Mammary epithelial cell (primary cell): Measurements from ENCODE around the gene RRM1.

Experiments used
- EZH2 ChIP-seq: IDR thresholded peaks from 2 replicates; pipeline ENCODE4 v1.6.1; 2012; ENCODE audit warnings: low read length, inconsistent platforms, borderline replicate concordance
- TF ChIP-seq, protein P1 (sequence below), 2 donors: IDR thresholded peaks in 1 of 2; conservative IDR thresholded peaks in 1 of 2; 2 replicates each; pipeline ENCODE4 v1.5.1; 2011 to 2012; ENCODE audit warnings: inconsistent platforms in 2 of 2, low read length in 2 of 2, mild to moderate bottlenecking in 2 of 2, control low read depth in 1 of 2, low read depth in 1 of 2; ENCODE audit not compliant: insufficient read depth in 1 of 2; ENCODE audit errors: extremely low read depth in 1 of 2

DNA sequence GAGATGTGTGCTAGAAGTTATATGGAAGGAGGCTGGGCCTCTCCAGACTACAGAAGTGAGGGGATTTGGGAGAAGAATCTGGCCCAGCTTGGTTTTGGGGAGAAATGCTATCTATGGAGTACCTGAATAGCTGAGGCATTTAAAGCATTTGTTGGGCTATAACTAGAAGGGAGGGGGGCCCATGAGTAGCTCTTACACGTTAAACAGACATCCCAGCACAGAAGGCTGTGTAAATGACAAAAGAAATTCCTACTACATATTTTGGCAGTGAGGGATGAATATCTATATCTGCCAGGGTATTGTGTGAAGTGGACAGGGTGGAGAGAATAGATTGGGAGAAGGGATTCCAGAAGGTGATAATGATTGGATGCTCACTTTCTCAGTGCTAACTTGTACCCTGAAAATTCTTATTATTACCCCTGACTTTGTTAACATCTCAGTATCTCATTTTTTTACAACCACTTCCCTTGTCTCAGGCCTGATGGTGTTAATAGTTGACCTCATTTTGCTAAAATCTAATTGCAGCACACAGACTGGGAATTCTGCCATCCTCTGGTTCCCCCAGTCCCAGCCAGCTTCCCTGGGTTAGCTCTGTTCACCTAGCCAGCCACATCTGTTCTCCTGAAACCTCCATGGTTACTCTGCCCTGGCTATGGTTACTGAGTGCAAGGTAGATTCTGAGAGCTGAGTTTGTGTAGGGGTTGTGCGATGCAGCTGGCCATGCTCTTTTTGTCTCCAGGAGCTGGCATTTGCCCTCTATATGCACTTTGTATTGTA is 28.8 kb upstream of the RRM1 start:
- TF ChIP-seq, protein P1, sequence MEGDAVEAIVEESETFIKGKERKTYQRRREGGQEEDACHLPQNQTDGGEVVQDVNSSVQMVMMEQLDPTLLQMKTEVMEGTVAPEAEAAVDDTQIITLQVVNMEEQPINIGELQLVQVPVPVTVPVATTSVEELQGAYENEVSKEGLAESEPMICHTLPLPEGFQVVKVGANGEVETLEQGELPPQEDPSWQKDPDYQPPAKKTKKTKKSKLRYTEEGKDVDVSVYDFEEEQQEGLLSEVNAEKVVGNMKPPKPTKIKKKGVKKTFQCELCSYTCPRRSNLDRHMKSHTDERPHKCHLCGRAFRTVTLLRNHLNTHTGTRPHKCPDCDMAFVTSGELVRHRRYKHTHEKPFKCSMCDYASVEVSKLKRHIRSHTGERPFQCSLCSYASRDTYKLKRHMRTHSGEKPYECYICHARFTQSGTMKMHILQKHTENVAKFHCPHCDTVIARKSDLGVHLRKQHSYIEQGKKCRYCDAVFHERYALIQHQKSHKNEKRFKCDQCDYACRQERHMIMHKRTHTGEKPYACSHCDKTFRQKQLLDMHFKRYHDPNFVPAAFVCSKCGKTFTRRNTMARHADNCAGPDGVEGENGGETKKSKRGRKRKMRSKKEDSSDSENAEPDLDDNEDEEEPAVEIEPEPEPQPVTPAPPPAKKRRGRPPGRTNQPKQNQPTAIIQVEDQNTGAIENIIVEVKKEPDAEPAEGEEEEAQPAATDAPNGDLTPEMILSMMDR (conservative IDR thresholded peaks at IDR 0.05 in 1 of 2, IDR thresholded peaks at IDR 0.05 in 1 of 2; ENCODE audit: extremely low read depth in 1 of 2, insufficient read depth in 1 of 2, low read depth in 1 of 2, low read length in 2 of 2): no peak
- no peak for TF ChIP-seq EZH2
